Right lobe of liver (tissue), 6 donors: ENCODE data around the gene TANGO2. TPM values are rescaled to one million over a fixed set of nuclear protein-coding genes. Genes with fewer than 3 reads are reported as not detected.

Source experiments
- ATAC-seq, 4 donors: fragments of 200-7000 bp; cut with Tn5 transposase; one replicate each; pipeline ENCODE4 v1.9.1; 2020; ENCODE audit warnings: mild to moderate bottlenecking in 4 of 4, moderate library complexity in 4 of 4
- DNase-seq, 3 donors: peaks; one replicate each; pipeline ENCODE4 v3.0.0-alpha.2; 2020
- H3K27ac ChIP-seq, 3 donors: fragments of 200-600 bp; one replicate each; pipeline ENCODE4 v1.8.0; 2022
- H3K27me3 ChIP-seq, 2 donors: fragments of 200-600 bp; one replicate each; pipeline ENCODE4 v1.8.0; 2022
- H3K36me3 ChIP-seq, 4 donors: fragments of 200-600 bp; sonication (generic) in 1 of 4; one replicate each; pipeline versions ENCODE4 v1.5.1 to v1.8.0; 2017 to 2022; ENCODE audit warnings: control low read depth in 1 of 4
- H3K4me1 ChIP-seq, 4 donors: fragments of 200-600 bp; sonication (generic) in 1 of 4; one replicate each; pipeline versions ENCODE4 v1.5.1 to v1.8.0; 2017 to 2022; ENCODE audit warnings: control low read depth in 1 of 4
- H3K4me3 ChIP-seq, 3 donors: fragments of 200-600 bp; one replicate each; pipeline ENCODE4 v1.8.0; 2022
- H3K9me3 ChIP-seq, 4 donors: fragments of 200-600 bp; sonication (generic) in 1 of 4; one replicate each; pipeline versions ENCODE4 v1.5.1 to v1.8.0; 2017 to 2022; ENCODE audit warnings: control low read depth in 1 of 4
- CTCF ChIP-seq, 4 donors: fragments of 200-600 bp in 3 of 4; fragments of 450-650 bp in 1 of 4; IDR thresholded peaks; one replicate each; pipeline versions ENCODE4 v1.5.1 to v1.8.0; 2016 to 2022; ENCODE audit warnings: antibody characterized with exemption in 4 of 4, mild to moderate bottlenecking in 2 of 4
- POLR2A ChIP-seq: fragments of 450-650 bp; IDR thresholded peaks from one replicate; pipeline ENCODE4 v1.6.1; 2017; ENCODE audit warnings: antibody characterized with exemption, mild to moderate bottlenecking
- WGBS: methylation state at CpG from one replicate; pipeline ENCODE4 v1.1.6; 2018; ENCODE audit warnings: low coverage, low lambda C conversion rate; ENCODE audit not compliant: insufficient coverage; ENCODE audit errors: missing lambda C conversion rate; 5-methylcytosine and 5-hydroxymethylcytosine counted together
- intact Hi-C, 2 donors: fragments of 100-400 bp; cut with DNase I; formaldehyde crosslinking; loops; one replicate each; pipeline versions ENCODE4 v1.11.2 to v1.14.1; 2022
- microRNA counts: library from miRNA; unstranded; fragments of <30 nt; microRNA quantifications from one replicate; lab custom pipeline; 2016
- microRNA-seq, 2 donors: library from miRNA; unstranded; fragments of <30 nt; microRNA quantifications; one replicate each; pipeline ENCODE4, GENCODE V29; 2019 to 2020
- small RNA-seq, 2 experiments: library from RNA; depleted of rRNA; stranded (forward); fragments of <200 nt; gene quantifications; one replicate each; pipeline ENCODE3, GENCODE V24; 2016
- total RNA-seq, 6 experiments: library from RNA; depleted of rRNA in 2 of 6; stranded (reverse); fragments of >200 nt in 2 of 6; fragmentation: NEBNext Ultra II Directional in 3 of 6; extraction: Animal tissue kit (Norgen Biotek cat#: 25700) in 3 of 6; gene quantifications; one replicate each; pipeline versions ENCODE4 v1.1.0 to v1.2.4, GENCODE V29; 2016 to 2023
- donor health status: DM: no; HTN: yes; CAD: no.
- donor health status: DM: no; HTN: no; CAD: no.
- donor health status: DM: no; HTN: no; CAD: no.
- donor health status: DM: no; HTN: yes; CAD: no.
- donor health status: DM: no; HTN: yes; CAD: no.

Gene TANGO2
- total RNA-seq, 6 experiments from 2014 or later = 11.0 to 27.0 (median 15.5) TPM

- DNase-seq = peak in 2 of 3 donors; percentile 27 to 54
- no peak for ATAC-seq
- intact Hi-C loops = loop anchor here (10.0 kb wide), 1 partner anchor 140 kb away; no protein-coding TSS in a partner anchor
- Histone ChIP-seq H3K27ac (no peak overlapping the region), H3K4me1 (peaks cover 0 to 24% (median 11%) of the 10 kb centered on the region in 4 donors), H3K9me3 (no peaks in the 10 kb centered on the region), H3K4me3 (no peak overlapping the region), H3K36me3 (peaks cover 0 to 54% (median 17%) of the 10 kb centered on the region in 4 donors), H3K27me3 (no peaks in the 10 kb centered on the region)
- 66% methylated on average over 8 of the region's 36 CpGs for WGBS
- TF ChIP-seq POLR2A = no peak
- no peak for TF ChIP-seq CTCF (IDR thresholded peaks at IDR 0.05)
Measured at GRCh38 chr22:20114506-20115475, 93.9 kb downstream of the TANGO2 start.

GRCh38 chr22:20115691-20116375, 94.9 kb downstream of the TANGO2 start, which contains the start of gene RANBP1:
TSS of gene RANBP1 (plus strand) at chr22:20116104. CDS start at chr22:20116185, 81 bp downstream.
- TF ChIP-seq POLR2A (no peak), CTCF (IDR thresholded peaks at IDR 0.05) (no peak)
- Histone ChIP-seq H3K4me3 (peak within 1 kb of the TSS; percentile 73 to 92 (median 81)), H3K27me3 (no peaks in the 10 kb centered on the region), H3K4me1 (peaks cover 0 to 24% (median 11%) of the 10 kb centered on the region in 4 donors), H3K36me3 (peaks cover 0 to 55% (median 18%) of the 10 kb centered on the region in 4 donors), H3K27ac (peak within 1 kb of the TSS; percentile 71 to 85 (median 81)), H3K9me3 (no peaks in the 10 kb centered on the region)
- 27% methylated on average over 4 of the region's 30 CpGs for WGBS
- intact Hi-C loops = loop anchor here (10.0 kb wide), 1 partner anchor 141 kb away; no protein-coding TSS in a partner anchor
- DNase-seq (peak in 2 of 3 donors; percentile 27 to 53), ATAC-seq (no peak)

- Histone ChIP-seq H3K4me3 (peak overlapping the region; percentile 73 to 92 (median 81)), H3K4me1 (peaks cover 0 to 24% (median 11%) of the 10 kb centered on the region in 4 donors), H3K9me3 (no peaks in the 10 kb centered on the region), H3K36me3 (peaks cover 0 to 56% (median 16%) of the 10 kb centered on the region in 4 donors), H3K27me3 (no peaks in the 10 kb centered on the region), H3K27ac (peak overlapping the region; percentile 71 to 85 (median 81))
- DNase-seq (peak in 1 of 3 donors; percentile 56), ATAC-seq (peak; percentile 0 to 2 (median 1))
- intact Hi-C loops = loop anchor here (10.0 kb wide), 1 partner anchor 142 kb away; no protein-coding TSS in a partner anchor
- TF ChIP-seq CTCF (IDR thresholded peaks at IDR 0.05) = no peak
- 3% methylated on average over 19 of the region's 27 CpGs for WGBS
Measured at GRCh38 chr22:20116376-20116950, 95.6 kb downstream of the TANGO2 start.

MicroRNAs encoded within 50 kb of the gene (microRNA counts, 767-probe panel; counts per million panel counts)
- 237 counts per million for microRNA hsa-miR-1306-3p (lab: Ali Mortazavi, UCI)
- 2,872 counts per million, percentile 4 among the panel's probes with 10 or more counts for microRNA hsa-miR-185-5p (lab: Ali Mortazavi, UCI)

Small RNAs within 50 kb of the gene (microRNA-seq; reads per million reads assigned to microRNA genes)
- 1,288 to 1,442 reads per million in 2 donors for gene MIR185
- gene MIR6816 = 0 to 0.29 reads per million in 2 donors

Small RNAs within 50 kb of the gene (small RNA-seq; reads per million reads assigned to genes)
- 2.0 to 2.2 reads per million in 2 experiments for gene MIR185
- gene MIR6816 = 0 to 0.13 reads per million in 2 experiments
- 0 reads per million in 2 experiments for gene RF00017

Other genes with a start within 250 kb of the TANGO2 start
- gene GNB1L, start 166.2 kb upstream of the TANGO2 start, total RNA-seq = 1 to 10 TPM; 1.4 to 3.2 (median 2.7) TPM
- 1 to 10 TPM; 6.4 to 9.1 (median 6.6) TPM for gene RTL10, start 166.2 kb upstream of the TANGO2 start, total RNA-seq
- 100 to 1,000 TPM; 144 to 270 (median 200) TPM for gene COMT, start 79.3 kb upstream of the TANGO2 start, total RNA-seq
- 10 to 100 TPM; 35.9 to 47.8 (median 44.3) TPM for gene TXNRD2, start 79.3 kb upstream of the TANGO2 start, total RNA-seq
- 10 to 100 TPM; 11.5 to 40.9 (median 20.7) TPM for gene ARVCF, start 4.3 kb upstream of the TANGO2 start, total RNA-seq
- gene DGCR8, start 59.1 kb downstream of the TANGO2 start, total RNA-seq = 10 to 100 TPM; 11.4 to 27.2 (median 16.1) TPM
- 100 to 1,000 TPM in 2 of 6 experiments, 10 to 100 TPM in 4; 39.5 to 224 (median 52.2) TPM for gene RANBP1, start 95.0 kb downstream of the TANGO2 start, total RNA-seq
- 10 to 100 TPM; 26.9 to 54.6 (median 29.1) TPM for gene TRMT2A, start 96.1 kb downstream of the TANGO2 start, total RNA-seq
- gene ZDHHC8, start 110.7 kb downstream of the TANGO2 start, total RNA-seq = 10 to 100 TPM; 11.4 to 39.0 (median 28.7) TPM
- not detected for gene CCDC188, start 129.9 kb downstream of the TANGO2 start, total RNA-seq
- gene RTN4R, start 247.2 kb downstream of the TANGO2 start, total RNA-seq = 10 to 100 TPM in 2 of 6 experiments, 1 to 10 TPM in 4; 3.0 to 12.4 (median 8.5) TPM